ENCODE measurements around the gene ACTR2.
A peak's percentile ranks its signal among the peaks of the same experiment; 100 is the strongest.

Gene ACTR2

GRCh38 chr2:65279756-65280155 lies 52.1 kb downstream of the ACTR2 start:
- no peak for DNase-seq (ENCODE audit: low read depth)

GRCh38 chr2:65281627-65282351 lies 54.2 kb downstream of the ACTR2 start:
- no peak for DNase-seq (ENCODE audit: low read depth)

DNA sequence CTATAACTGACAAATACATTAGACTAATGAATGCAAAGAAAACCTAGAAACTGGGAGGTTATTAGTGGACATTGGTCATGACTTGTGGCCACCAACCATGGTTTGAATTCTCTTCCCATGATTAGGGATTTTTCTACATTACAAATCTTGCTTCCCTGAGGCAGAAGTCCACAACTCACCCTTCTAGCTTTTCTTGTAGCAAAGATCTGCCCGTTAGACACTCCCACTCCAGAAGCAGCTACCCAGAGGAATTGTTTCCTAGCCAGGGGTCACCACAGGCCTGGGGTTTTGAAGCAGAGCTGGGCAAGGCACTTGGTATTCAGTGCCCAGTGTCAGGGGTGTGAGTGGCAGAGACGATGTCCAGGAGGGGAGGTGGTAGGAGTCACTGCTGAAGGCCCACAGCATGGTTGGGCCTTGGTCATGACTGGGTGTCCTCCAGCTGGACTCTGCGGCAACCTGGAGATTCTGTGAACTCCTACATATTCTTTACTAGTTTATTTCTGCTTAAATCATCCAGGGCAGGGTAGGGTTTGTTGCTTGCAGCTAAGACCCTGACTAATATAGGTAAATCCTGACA lies 54.9 kb downstream of the ACTR2 start:
- no peak for DNase-seq (ENCODE audit: low read depth)

GRCh38 chr2:65287364-65287763 lies 59.7 kb downstream of the ACTR2 start:
- no peak for DNase-seq (ENCODE audit: low read depth)

- DNase-seq (ENCODE audit: low read depth): no peak
Measured at GRCh38 chr2:65291216-65292105, 63.8 kb downstream of the ACTR2 start.

DNA sequence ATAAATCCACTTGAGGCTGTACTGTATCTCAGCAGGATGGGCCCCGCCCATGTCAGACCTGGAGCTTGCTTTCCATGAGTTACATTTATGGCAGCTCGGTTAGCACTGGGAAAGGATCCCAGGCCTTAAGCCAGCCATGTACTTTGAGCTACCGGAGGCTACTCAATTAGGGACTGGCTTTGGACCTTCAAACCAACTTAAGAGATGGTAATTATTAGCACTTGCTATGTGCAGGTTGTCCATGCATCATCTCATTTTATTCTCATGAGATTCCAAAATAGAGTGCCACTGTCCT lies 64.4 kb downstream of the ACTR2 start:
- DNase-seq (ENCODE audit: low read depth): no peak

DNA sequence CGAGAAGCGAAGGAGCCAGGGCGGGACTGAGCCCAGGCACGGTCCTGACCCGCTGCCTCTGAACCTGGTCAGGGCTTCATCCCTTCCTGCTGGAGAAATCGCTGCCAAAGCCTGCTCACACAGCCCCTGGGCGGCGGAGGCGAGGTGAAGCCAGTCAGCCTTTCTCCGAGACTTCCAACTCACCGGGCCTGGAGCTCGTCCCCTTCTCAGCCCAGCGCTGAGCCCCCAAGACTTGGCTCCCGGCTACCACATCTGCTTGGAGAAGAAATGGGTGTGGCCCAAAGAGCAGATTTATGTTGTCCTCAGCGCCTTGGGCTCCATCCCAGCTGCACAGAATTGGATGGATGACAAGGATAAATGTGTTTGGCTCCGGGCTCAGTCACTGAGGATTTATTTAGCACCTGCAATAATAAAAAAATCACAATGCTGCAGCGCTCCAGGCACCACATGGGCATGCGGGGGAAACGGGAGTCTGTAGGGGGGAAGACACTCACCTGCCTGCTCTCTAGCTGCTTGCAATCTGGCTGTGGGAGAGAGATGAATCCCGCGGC lies 64.9 kb downstream of the ACTR2 start:
- no peak for DNase-seq (ENCODE audit: low read depth)

GRCh38 chr2:65293376-65293775 lies 65.7 kb downstream of the ACTR2 start:
- DNase-seq (ENCODE audit: low read depth): no peak

DNA sequence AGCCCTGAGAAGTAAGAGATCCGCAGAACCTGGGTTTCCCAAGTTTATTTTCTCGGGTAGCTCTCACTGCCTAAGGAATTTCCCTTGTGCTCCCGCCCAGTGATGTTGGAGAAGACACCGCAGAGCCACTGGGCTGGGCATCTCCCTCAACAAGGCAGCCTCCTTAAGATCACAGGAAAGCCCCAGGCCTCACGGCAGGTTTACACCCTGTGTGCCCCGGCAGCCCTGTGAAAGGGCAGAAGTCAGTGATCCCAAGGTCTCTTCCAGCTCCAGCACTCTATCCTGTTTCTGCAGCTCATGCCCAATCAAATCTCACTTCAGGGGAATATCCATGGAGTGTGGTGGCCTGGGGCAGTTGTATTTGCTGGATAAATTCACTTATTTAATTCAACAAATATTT lies 66.5 kb downstream of the ACTR2 start:
- no peak for DNase-seq (ENCODE audit: low read depth)

DNA sequence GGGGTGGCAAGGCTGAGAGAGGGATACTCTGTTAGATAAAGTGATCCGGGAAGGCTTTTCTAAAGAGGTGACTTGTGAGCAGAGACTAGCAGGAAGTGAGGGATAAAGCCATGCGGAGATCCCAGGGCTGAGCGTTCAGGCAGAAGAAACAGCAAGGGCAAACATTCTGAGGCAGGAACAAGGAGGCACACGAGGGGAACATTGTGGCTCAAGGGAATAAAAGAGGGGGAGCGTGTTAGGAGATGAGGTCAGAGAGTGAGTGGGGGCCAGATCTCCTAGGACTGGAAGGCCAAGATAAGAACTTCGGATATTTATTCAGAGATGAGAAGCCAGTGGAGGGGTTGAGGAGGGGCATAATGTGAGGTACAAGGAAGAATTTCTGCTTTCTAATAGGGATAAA lies 67.1 kb downstream of the ACTR2 start:
- no peak for DNase-seq (ENCODE audit: low read depth)

GRCh38 chr2:65296971-65297370 lies 69.3 kb downstream of the ACTR2 start:
- DNase-seq (ENCODE audit: low read depth): no peak

DNA sequence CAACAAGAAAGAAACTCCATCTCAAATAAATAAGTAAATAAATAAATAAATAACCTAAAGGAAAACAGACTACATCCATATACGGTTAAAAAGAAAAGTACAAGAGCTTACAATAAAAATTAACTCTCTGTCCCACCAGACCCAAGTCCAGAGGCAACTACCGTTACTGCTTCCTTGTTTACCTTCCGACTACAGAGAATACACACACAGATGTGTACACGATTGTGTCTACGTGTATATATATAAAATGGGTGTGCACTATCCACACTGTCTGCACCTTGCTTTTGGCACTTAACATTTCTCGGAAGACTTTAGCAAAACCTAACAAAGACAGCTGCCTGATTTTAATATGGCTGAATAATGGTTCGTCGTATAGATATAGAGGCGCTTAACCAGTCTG lies 69.9 kb downstream of the ACTR2 start:
- no peak for DNase-seq (ENCODE audit: low read depth)

DNA sequence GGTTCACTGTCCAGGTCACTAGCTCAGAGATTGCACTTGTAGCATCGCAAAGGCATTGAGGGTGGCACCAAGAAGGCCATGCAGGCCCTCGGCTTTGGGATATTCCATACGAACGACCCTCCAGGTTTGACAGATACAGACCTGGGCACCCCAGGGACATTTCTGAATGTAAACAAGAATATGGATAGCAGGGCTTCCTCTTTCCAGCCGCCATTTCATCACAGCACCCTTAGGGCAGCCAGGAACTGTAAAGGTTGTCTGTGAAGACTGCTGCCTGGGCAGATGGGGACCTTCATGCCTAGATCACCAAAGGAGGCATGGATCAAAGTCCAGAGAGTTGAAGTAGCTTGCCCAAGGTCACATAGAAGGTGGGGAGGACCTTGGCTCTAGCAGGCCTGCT lies 70.5 kb downstream of the ACTR2 start:
- no peak for DNase-seq (ENCODE audit: low read depth)

GRCh38 chr2:65299246-65299645 lies 71.6 kb downstream of the ACTR2 start:
- peak; percentile 46 for DNase-seq (ENCODE audit: low read depth)

DNA sequence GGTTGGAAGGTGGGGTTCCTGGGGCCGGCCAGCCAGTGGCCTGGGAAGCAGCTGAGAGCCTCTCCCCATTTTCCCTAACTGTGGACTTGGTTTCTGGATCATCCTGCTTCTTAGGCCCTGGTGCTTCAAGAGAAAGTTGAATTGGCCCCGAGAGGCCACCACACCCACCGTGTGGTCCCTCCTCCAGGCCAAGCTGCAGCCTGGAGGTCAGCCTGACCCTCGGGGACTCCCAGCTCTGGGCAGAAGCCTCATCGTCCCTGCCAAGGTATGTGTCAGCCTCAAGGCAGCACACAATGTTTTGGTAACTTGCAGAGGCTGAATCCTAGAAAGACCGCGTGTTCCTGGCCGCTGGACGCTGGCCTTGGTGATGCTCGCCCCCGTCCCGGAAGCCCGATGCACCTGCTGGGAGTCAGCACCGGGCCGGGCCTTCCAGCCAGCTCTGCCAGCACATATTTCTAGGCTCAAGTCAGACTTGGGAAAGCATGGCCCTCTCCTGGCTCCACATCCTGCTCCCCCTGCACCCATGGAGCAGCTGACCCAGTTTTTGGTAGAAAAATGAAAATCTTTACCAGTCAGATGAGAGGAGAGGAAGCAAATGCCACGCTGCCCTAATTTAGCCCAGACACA lies 72.6 kb downstream of the ACTR2 start:
- no peak for DNase-seq (ENCODE audit: low read depth)

DNA sequence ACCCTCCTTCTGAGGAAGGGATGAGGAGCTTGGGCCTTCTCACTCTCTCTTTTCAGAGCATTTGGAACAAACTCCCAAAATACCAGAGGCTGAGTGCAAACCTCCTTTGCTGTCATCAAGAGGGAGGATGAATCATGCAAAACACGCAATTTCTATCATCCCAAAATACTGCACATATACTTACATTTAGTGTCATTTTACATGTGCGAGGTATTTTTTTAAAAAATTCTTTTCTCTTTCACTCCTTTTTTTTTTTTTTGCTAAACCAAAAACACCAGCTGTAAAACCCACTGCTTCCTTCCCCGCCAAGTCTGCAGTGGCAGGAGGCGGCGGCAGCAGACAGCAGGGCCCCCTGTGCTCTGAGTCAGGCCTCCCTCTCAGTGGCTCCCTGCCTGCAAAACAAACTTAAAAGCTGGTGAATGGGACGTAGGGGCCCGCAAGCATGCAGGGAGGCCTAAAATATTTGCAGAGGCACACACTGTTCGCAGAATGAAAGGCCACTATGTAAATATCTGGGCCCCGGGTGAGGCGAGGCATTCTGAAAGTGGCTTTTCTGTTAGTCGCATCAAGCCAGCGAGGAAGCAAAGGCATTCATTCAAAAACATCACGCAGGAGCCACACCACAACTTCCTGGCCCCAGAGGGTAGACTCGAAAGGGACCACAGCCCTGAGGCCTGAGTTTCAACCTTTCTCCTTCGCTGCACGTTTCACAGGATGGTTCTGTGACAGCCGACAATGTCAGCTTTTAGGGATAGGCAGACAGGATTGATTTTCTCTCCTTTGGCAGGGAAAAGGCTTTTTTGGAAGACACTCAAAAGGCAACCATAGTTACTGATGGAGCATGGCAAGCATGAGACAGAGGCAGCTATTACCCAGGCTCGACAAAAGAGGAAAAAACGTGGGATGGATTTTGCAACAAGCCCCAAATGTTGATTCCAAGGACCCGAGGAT lies 73.4 kb downstream of the ACTR2 start:
- peak; percentile 74 for DNase-seq (ENCODE audit: low read depth)

DNA sequence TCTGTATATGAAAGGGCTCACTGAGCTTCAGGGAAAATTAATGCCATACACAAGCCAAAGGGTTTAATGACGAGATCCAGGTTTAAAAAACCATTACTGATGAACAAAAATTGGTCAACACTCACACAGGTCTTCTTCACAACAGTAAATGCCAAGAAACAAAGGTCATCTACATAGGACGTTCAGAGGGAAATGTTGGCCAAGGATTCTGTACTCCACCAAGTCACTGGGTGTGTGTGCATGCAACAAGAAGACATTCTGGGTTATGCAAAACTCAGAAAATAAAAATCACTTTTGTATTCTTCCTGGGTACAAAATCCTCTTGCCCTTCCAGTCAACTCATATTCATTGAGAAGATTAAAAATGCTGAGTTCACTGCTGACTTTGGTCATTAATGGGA lies 78.3 kb downstream of the ACTR2 start:
- DNase-seq (ENCODE audit: low read depth): no peak

- no peak for DNase-seq (ENCODE audit: low read depth)
Measured at GRCh38 chr2:65309699-65310098, 82.1 kb downstream of the ACTR2 start.

- DNase-seq (ENCODE audit: low read depth): no peak
Measured at GRCh38 chr2:65311049-65311448, 83.4 kb downstream of the ACTR2 start.

- no peak for DNase-seq (ENCODE audit: low read depth)
Measured at GRCh38 chr2:65311596-65311995, 84.0 kb downstream of the ACTR2 start.
